GM19468 (cell line): ENCODE measurements around the gene STPG2.

Experiments
- ATAC-seq: cut with Tn5 transposase; IDR thresholded peaks from one replicate; pipeline ENCODE4 v1.9.1; 2021; ENCODE audit warnings: mild to moderate bottlenecking, moderate library complexity, moderate number of reproducible peaks; ENCODE audit not compliant: unreplicated experiment; ENCODE audit errors: extremely low read depth

STPG2 gene

DNA sequence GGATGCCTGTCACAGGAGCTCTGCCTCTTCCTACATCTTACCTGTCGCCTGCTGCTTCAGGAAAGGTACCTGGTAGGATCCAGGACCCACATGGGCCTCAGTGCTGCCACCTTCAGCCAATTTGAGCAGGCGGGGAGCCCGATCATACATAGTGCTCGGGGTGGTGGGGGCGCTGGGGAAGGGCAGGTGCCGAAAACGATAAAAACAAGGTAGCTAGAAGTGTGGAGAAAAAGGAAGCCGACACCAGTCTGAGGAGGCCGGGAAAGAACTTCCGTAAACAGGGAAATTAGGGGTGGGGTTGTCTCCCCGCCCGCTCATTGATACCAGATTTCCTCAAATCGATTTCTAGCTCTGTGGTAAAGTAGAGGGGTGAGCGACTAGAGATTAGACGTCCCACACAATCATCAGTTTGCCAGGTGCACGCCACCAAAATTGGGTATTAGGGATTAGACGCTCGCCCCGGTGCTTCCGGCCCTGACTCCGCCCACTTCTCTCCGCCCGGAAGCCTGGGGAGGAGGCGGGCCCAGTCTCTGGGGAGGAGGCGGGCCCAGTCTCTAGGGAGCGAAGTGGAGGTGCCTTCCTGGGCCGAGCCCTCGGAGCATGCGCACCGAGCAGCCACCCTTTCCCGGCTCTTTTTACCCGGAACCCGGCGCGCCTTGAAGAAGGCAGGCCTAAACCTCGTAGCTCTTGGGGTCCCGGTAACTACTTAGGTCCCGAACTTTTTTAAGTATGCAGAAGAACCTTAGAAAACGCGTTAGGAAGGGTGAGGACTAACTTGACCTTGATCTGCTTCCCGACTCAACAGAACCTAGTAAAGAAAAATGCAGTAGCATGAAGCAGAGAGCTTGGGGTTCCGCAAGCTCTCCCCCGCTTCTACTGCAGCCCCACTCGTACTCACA lies at the start of gene STPG2:
Gene STPG2 (minus strand): TSS at position 476 of the 899 bp plus-strand sequence.
- ATAC-seq: peak; percentile 99

DNA sequence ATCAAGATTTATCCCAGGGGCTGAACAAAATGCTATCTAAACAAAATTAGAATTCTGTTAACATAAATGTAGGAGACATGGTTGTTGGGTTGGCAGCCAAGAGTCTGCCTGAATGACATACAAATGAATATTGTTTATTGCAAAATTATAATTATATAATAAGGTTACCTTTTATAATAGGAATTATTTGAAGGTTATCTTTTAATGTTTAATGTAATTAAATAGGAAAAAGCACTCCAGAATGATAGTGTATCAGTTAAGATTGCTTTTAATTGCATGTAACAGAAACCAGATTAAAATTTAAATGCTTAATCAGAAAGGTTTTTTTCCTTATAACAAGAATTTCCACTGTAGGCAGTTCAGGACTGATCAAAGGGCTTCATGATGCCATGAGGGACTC lies 42.0 kb upstream of the STPG2 start:
- ATAC-seq: no peak

DNA sequence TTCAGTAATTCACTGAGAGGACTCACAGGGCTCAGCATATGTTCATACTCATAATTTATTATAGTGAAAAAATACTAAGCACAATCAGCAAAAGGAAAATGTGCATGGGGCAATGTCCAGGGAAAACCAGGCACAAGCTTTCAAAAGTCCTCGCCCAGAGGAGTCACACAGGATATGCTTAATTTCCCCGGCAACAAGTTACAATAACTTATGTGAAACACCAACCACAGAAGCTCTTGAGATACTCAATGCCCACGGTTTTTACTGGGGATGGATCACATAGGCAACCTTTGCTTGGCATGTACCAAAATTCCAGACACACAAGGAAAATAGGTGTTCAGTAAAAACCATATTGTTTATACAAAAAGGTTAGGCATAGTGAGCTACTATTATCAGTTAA lies 38.5 kb upstream of the STPG2 start:
- ATAC-seq: no peak

DNA sequence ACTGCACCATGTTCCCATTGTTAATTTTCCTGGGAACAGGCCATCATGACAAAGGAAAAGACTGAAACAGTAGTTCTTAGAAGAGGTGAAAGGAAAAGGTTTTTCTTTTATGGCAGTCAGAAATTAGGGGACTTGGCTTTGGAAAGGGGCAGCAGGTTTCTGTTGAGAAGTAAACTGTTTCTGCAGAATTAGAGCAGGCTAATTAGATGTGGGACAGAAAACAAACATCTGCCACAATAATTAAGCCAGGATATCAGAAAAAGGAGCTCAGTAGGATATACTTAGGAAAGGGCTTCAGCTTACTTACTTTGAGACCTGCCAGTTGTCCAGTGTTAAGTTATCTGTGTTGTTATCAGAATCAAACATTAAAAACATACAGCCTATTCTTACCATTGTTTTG lies 36.7 kb upstream of the STPG2 start:
- no peak for ATAC-seq

DNA sequence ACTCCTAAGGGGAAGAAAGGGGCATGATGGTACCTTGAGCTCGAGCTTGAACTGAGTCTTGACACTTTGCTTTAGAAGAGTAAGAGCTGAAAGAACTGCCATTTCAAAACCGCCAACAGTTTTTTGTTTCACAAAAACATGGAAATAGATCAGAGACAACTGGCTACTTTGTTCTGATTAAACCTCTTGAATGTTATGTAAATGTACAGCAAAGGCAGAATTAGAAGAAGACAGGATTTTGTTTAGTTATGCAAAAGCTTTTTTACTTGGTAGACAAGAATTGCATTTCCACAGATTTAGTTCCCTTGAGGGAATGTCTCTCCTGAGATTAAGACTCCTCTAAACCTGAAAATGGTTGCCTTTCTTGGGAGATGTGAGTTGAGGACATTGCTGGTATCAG lies 33.3 kb upstream of the STPG2 start:
- no peak for ATAC-seq

DNA sequence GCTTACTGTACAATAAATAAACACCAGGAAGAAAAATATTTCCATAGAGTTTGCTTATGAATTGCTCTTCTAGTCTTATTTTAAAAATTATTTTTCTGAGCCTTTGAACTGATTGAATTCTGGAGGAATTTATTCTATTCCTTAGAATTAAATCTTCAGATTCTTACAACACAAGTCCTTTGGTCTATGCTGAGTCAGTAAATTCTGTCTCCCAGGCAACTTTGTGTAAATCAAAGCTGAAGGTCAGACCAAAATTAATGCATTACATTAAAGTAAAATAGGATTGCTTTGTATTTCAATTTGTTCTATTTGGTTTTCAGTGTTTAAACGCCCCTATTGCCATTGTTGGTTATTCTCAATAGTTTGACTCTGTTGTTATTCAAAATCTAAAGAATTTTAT lies 26.8 kb upstream of the STPG2 start:
- no peak for ATAC-seq

DNA sequence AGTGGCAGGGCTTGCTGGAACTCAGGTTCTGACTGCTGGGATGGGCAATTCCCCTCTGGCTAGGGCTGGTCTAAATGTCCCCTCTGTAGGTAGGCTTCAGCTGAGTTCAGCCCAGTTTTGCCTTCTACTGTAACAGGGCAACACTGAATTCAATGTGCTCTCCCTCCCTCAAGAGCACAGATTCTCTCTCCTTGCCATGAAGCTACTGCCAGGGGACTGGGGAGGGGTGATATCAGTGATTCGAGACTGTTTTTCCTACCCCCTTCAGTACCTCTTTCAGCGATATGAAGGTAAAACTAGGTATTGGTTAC lies 23.4 kb upstream of the STPG2 start:
- no peak for ATAC-seq

DNA sequence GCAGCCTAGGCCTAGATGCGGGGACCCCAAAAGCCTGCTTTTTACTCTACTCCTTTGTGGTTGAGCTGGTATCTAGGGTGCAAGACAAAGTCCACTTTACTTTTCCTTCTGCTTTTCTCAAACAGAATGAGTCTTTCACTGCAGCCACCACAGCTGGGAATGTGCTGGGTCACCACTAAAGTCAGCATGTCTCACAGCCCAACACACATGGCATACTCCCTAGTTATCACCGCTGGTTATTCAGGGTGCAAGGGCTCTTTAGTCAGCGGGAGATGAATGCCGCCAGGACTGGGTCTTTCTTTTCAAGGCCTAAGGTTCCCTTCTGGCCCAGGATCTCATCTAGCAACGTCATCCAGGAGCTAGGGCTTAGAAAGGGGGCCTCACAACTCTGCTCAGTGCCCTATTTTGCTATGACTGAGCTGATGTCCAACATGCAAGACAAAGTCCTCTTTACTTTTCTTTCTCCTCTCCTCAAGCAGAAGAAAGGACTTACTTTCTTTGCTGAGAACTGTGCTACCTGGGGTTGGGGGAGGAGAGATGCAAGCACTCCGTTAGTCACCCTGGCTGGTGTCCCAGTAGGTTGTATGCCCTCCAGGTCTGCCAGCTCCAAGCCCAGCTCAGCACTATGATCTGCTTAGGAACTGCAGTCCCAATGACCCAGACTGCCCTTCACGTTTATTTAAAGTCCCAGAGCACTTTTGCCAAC lies 22.9 kb upstream of the STPG2 start:
- ATAC-seq: no peak

DNA sequence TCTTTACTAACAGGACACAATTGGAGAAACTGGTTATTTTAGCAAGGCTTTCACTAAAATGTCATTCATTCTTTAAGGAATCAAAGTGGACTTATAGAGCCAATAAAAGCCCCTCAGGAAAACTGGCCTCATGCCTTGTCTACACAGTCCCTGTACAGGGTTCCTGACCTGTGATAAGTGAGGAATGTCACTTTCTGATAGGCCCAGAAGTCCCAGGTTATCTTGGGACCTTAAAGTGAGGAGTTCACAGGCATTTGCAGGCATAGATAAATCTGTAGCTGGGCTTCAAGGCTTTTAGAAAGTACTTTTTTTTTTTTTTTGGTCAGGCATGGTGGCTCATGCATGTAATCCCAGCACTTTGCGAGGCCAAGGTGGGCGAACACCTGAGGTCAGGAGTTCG lies 19.4 kb upstream of the STPG2 start:
- ATAC-seq: no peak

DNA sequence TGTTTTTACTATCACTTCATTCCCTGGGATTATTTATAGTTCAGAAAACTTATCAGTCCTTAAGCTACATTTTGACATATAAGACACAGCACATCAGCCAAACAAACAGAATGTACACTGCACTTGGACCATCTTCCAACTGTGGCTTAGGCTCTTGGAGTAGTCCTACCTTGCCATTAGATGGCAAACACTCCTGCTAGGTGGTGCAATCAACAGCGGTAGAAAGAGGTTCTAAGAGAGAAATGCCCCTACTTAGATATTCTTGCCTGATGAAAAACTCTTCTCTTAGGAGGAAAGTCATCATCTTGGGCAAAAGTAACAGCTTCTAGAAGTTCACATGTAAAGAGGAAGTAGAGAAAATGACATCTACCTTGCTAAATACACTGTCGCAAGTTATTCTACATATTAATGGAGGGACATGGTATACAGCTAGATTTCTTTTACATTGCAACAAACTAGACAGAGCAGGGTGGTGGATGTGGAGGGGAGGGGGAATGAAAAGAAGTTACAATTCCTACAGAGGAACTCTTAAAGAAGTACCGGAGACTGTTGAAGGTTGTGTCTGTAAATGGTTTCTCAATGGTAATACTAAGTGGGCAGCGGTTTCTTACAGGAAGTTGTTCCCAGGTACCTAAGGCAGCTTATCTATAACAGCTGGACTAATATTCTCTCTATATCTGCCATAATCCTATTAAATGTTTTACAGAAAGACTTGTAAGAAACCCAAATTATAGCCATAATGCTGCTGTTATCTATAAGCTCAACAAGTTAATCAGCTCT lies 8.1 kb upstream of the STPG2 start:
- ATAC-seq: no peak

DNA sequence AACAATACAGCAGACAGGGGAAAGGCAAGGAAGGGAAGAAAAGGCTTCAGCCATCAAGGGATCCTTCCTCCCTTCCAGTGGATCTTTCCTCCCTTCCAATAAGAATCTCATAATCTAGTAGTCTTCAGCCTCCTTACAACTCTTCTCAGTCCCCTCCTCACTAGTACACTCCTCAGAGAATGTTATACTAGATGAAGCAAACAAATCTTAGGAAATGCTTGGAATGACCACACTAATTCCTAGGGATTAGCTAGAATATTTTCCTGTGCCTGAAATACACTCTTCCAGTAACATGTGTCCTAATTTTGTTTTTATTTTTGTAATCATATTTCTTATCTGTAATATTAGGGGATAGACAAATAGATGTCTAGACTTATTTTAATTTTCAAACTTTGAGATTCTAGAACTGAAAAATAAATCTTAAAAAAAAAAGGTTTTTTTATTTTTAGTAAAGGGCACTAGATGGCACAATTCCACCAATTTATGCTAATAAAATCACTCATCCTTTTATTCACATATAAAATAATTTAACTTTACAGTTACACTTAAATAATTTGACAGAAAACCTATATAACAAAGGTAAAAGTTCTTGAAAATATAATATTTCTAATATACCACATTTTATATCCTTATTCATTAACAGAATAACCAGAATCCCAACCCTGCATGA lies 7.0 kb upstream of the STPG2 start:
- ATAC-seq: no peak

DNA sequence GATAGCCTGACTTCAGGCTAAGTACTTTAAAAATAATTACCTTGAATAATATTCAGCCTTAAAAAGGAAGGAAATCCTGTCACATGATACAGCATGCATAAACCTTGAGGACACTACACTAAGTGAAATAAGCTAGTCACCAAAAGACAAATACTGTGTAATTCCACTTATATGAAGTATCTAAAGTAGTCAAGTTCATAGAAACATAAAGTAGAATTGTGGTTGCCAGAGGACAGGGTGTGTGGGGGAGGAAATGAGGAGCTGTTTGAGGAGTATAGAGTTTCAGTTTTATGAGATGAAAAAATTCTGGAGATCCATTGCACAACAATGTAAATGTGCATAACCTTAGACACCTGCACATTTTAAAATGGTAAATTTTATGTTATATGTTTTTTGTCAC lies 5.6 kb upstream of the STPG2 start:
- no peak for ATAC-seq

DNA sequence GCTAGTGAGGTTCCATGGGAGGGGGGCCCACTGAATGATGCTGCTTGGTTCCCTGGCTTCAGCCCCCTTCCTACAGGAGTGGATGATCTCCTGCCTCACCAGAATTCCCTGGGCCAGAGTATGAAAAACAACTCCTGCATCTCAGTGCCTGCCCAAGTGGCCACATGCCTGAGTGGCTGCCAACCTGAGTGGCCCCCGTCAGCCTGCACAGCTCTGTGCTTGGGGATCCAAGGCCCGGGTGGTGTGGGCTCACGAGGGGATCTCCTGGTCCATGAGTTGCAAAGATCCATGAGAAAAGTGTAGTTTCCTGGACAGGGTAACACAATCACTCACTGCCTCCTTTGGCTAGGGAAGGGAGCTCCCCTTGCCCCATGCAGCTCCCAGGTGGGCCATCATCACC lies 17.1 kb downstream of the STPG2 start:
- no peak for ATAC-seq

DNA sequence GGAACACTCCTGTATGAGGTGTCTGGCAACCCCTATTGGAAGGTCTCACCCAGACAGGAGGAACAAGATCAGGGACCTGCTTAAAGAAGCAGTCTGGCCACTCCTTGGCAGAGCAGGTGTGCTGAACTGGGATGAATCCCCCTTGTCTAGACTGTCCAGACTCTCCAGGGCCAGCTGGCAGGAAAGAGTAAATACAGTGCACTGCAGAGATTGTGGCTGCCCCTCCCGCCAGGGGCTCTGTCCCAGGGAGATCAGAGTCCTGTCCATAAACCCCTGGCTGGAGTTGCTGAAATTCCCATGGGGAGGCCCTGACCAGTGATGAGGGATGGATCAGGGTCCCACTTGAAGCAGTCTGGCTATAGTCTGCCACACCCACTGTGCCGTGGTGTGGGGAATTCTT lies 17.7 kb downstream of the STPG2 start:
- ATAC-seq: no peak

DNA sequence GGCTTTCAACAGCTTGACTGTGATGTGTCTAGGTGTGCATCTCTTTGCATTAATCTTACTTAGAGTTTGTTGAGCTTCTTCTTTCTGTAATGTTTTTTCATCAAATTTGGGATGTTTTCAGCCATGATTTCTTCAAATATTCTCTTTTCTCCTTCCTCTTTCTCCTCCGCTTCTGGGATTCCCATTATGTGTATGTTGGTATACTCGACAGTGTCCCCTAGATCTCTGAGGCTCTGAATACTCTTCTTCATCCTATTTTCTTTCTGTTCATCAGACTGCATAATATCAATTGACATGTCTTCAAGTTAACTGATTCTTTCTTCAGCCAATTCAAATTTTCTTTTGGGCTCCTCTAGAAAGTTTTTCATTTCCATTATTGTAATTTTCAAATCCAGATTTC lies 25.9 kb downstream of the STPG2 start:
- no peak for ATAC-seq

DNA sequence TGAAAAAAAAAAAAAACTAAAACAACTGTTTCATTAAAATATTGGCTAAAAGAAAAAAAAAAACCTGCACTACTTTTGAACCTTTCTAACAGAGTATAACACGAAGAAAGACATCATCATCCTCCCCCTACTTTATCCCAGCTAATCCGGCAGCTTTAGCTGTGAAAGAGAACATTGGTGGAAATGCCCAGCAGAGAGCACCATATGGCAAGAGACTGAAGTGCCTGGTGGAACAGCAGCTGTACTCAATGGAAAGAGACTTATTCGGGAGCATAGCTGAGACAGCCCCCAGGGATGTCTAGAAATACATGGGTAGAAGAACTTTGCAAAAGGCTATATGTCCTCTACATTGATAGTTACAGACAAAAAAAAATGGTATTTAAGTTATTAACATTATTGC lies 30.3 kb downstream of the STPG2 start:
- ATAC-seq: no peak

DNA sequence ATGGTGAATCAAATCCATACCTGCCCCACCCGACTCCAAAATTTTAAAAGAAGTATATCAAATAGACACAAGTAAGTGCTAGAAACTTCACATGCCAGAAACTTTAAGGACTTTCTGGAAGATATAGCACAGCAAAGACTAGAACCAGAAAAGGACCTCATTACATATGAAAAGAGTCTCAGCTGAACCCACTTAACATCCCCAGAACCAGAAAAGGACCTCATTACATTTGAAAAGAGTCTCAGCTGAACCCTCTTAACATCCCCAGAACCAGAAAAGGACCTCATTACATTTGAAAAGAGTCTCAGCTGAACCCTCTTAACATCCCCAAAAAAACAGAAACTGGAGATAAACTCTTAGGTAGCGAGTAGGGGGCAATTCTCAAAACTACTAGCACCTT lies 32.3 kb downstream of the STPG2 start:
- no peak for ATAC-seq

DNA sequence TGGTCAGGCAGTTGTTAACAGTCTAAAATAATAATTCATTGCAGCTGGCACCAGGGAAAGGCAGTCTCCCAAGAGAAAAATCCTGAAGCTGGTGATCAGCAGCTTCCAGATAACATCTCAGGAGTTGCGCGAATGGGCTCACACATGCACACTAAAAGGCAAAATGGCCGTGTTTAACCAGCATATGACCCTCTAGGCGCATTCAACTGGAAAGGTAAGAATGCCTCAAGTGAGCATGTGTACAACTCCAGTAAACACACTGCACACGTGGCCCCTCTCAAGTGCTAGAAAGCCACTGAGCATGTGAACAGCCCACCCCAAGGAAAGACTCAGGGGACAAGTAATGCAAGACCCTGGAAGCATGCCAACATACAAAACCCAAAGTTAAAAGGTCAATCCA lies 33.1 kb downstream of the STPG2 start:
- no peak for ATAC-seq

DNA sequence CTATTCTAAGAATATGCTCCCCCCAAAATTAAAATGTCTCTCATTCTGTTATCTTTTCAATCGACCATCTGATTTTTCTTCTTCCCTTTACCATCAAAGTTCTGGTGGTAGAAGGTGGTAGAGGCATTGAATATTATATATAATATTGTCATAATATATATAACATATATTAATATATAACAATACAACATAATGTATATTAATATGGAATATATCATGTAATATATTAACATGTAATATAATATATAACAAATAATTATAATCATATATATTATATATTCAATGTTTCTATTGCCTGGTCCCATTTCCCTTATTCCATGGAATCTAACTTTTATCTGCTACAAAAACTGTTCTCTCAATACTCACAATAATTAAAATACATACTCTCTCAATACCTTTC lies 40.6 kb downstream of the STPG2 start:
- ATAC-seq: no peak

DNA sequence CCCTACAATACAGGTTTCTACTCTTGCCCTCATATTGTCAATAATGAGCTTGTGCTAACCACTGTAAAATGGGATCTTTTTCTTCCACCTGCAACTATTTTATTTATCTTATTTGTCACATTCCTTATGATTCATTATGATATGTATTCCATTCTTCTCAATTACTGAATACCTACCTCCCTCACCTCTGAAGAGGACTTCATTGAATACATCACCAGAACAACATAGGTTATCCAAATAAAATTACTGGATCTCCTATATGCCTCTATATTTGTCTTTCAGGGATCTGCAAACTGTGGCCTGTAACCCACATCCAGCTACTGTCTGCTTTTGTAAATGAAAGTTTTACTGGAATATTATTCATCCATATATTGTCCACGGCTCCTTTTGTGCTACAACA lies 41.3 kb downstream of the STPG2 start:
- no peak for ATAC-seq

DNA sequence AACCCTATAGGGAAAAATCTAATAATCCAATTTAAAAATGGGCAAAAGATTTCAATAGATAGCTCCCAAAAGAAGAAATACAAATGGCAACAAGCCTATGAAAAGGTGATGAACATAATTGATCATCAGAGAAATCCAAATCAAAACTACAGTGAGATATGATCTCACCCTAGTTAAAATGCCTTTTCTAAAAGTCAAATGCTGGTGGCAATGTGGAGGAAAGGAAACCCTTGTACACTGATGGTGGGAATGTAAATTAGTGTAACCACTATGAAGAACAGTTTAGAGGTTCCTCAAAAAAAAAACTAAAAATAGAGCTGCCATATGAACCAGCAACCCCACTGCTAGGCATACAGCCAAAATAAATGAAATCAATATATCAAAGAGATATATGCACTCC lies 44.5 kb downstream of the STPG2 start:
- no peak for ATAC-seq
